IMR-90 (cell line): ENCODE data around the gene GABRR1. TPM values are rescaled to one million over a fixed set of nuclear protein-coding genes. Genes with fewer than 3 reads are reported as not detected.

ENCODE experiments used
- ATAC-seq: fragments of 200-7000 bp; cut with Tn5 transposase; 2 replicates; pipeline ENCODE4 v1.9.1; 2020; ENCODE audit warnings: low read depth, mild to moderate bottlenecking, moderate library complexity
- BruUV-seq: library from RNA; stranded (reverse); fragments of 400-500 nt; replicated peaks from 2 replicates; lab custom pipeline; 2021; lab: Mats Ljungman, UMichigan
- CTCF ChIA-PET: fragments of 300-600 bp; formaldehyde crosslinking; extraction: SDS; loops from one replicate; lab custom pipeline; 2021; ENCODE audit warnings: antibody characterized with exemption; lab: Yijun Ruan, JAX
- POLR2A ChIA-PET: fragments of 300-600 bp; sonication (Branson Sonifier 250); formaldehyde crosslinking; loops from one replicate; lab custom pipeline; 2022; ENCODE audit warnings: antibody characterized with exemption; ENCODE audit not compliant: unreplicated experiment; lab: Charles Lee
- DNase-seq: peaks from one replicate; pipeline ENCODE4 v3.0.0; 2013
- H2AFZ ChIP-seq: replicated peaks from 2 replicates; pipeline ENCODE3; 2013; ENCODE audit warnings: low read length, mild to moderate bottlenecking; ENCODE audit not compliant: poor library complexity
- H2AK5ac ChIP-seq: 2 replicates; pipeline ENCODE4 v1.6.1; 2013; ENCODE audit warnings: low read depth, low read length, inconsistent platforms
- H2AK9ac ChIP-seq: replicated peaks from 2 replicates; pipeline ENCODE3; 2013; ENCODE audit warnings: mild to moderate bottlenecking, low read depth, low read length, moderate library complexity; ENCODE audit not compliant: poor library complexity
- H2BK120ac ChIP-seq: 2 replicates; pipeline ENCODE4 v1.6.1; 2013; ENCODE audit warnings: low read depth, low read length, inconsistent platforms
- H2BK15ac ChIP-seq: 3 replicates; pipeline ENCODE4 v1.6.1; 2013; ENCODE audit warnings: low read depth, low read length, inconsistent platforms
- H2BK20ac ChIP-seq: 2 replicates; pipeline ENCODE4 v1.6.1; 2013; ENCODE audit warnings: low read depth, mild to moderate bottlenecking, inconsistent platforms, low read length, moderate library complexity
- H2BK5ac ChIP-seq: 2 replicates; pipeline ENCODE4 v1.6.1; 2013; ENCODE audit warnings: mild to moderate bottlenecking, low read depth, low read length, inconsistent platforms; ENCODE audit not compliant: poor library complexity, severe bottlenecking
- H3K14ac ChIP-seq: replicated peaks from 2 replicates; pipeline ENCODE4 v1.6.1; 2013; ENCODE audit warnings: low read depth, low read length, inconsistent platforms
- H3K18ac ChIP-seq: 2 replicates; pipeline ENCODE4 v1.6.1; 2013; ENCODE audit warnings: low read depth, low read length, control low read depth
- H3K23ac ChIP-seq: 2 replicates; pipeline ENCODE4 v1.6.1; 2013; ENCODE audit warnings: low read depth, low read length, inconsistent platforms
- H3K27ac ChIP-seq: 2 replicates; pipeline ENCODE4 v1.5.1; 2013; ENCODE audit warnings: mild to moderate bottlenecking, control low read depth, low read length; ENCODE audit not compliant: insufficient read depth
- H3K27me3 ChIP-seq: 2 replicates; pipeline ENCODE4 v1.6.1; 2013; ENCODE audit warnings: low read length; ENCODE audit not compliant: control insufficient read depth, insufficient read depth
- H3K36me3 ChIP-seq: 2 replicates; pipeline ENCODE4 v1.6.1; 2013; ENCODE audit warnings: low read length, mixed read lengths; ENCODE audit not compliant: control insufficient read depth, insufficient read depth
- H3K4ac ChIP-seq: 2 replicates; pipeline ENCODE4 v1.6.1; 2013; ENCODE audit warnings: low read depth, low read length, inconsistent platforms
- H3K4me1 ChIP-seq: 2 replicates; pipeline ENCODE4 v1.6.1; 2013; ENCODE audit warnings: low read length, mixed read lengths; ENCODE audit not compliant: control insufficient read depth, insufficient read depth
- H3K4me2 ChIP-seq: 2 replicates; pipeline ENCODE4 v1.6.1; 2013; ENCODE audit warnings: low read depth, mild to moderate bottlenecking, control low read depth, low read length, moderate library complexity
- H3K4me3 ChIP-seq: 2 replicates; pipeline ENCODE4 v1.5.1; 2013; ENCODE audit warnings: low read depth, mild to moderate bottlenecking, control low read depth, low read length, moderate library complexity; ENCODE audit not compliant: insufficient read depth
- H3K56ac ChIP-seq: 2 replicates; pipeline ENCODE4 v1.6.1; 2013; ENCODE audit warnings: low read length, inconsistent platforms; ENCODE audit not compliant: insufficient read depth; ENCODE audit errors: extremely low read depth
- H3K79me1 ChIP-seq, 2 experiments: 2 replicates each; pipeline ENCODE4 v1.6.1; 2013; ENCODE audit warnings: low read length in 2 of 2, inconsistent platforms in 1 of 2, low read depth in 1 of 2
- H3K9ac ChIP-seq: 2 replicates; pipeline ENCODE4 v1.6.1; 2013; ENCODE audit warnings: low read depth, low read length, control low read depth
- H3K9me1 ChIP-seq: 2 replicates; pipeline ENCODE4 v1.6.1; 2013; ENCODE audit warnings: low read length, inconsistent platforms; ENCODE audit not compliant: insufficient read depth
- H3K9me3 ChIP-seq: 2 replicates; pipeline ENCODE4 v1.6.1; 2013; ENCODE audit warnings: low read length; ENCODE audit not compliant: control insufficient read depth, insufficient read depth
- H4K20me1 ChIP-seq: 2 replicates; pipeline ENCODE4 v1.6.1; 2013; ENCODE audit warnings: low read length, inconsistent platforms; ENCODE audit not compliant: insufficient read depth
- H4K5ac ChIP-seq: 2 replicates; pipeline ENCODE4 v1.6.1; 2013; ENCODE audit warnings: mild to moderate bottlenecking, low read depth, low read length, control low read depth
- H4K8ac ChIP-seq, 2 experiments: 2 replicates each; pipeline ENCODE4 v1.6.1; 2013; ENCODE audit warnings: low read depth in 2 of 2, low read length in 2 of 2, control low read depth in 1 of 2, inconsistent platforms in 1 of 2
- H4K91ac ChIP-seq: 2 replicates; pipeline ENCODE4 v1.6.1; 2013; ENCODE audit warnings: low read depth, low read length, inconsistent platforms; ENCODE audit not compliant: insufficient read depth
- CTCF ChIP-seq: conservative IDR thresholded peaks from 2 replicates; pipeline ENCODE4 v1.5.1; 2012; ENCODE audit warnings: mild to moderate bottlenecking, low read depth, low read length, improper control_type of control experiment
- RAD21 ChIP-seq: IDR thresholded peaks from 2 replicates; pipeline ENCODE4 v1.6.1; 2012; ENCODE audit warnings: low read length, improper control_type of control experiment
- USF2 ChIP-seq: fragments of 150-350 bp; IDR thresholded peaks from 2 replicates; pipeline ENCODE4 v1.6.1; 2017; ENCODE audit warnings: mild to moderate bottlenecking, antibody characterized with exemption, low read length, low read depth
- WGBS, 2 experiments: methylation state at CpG; one replicate each; pipeline versions ENCODE4 v1.1.5 to v1.1.7; 2013; ENCODE audit warnings: missing lambda C conversion rate in 2 of 2; ENCODE audit not compliant: insufficient read length in 1 of 2; ENCODE audit errors: extremely low coverage in 2 of 2; 5-methylcytosine and 5-hydroxymethylcytosine counted together
- dilution Hi-C: fragments of 300-500 bp; cut with HindIII; formaldehyde crosslinking; loops from one replicate; pipeline ENCODE4 v1.14.3; 2018; ENCODE audit warnings: low sequenced_read_pairs; ENCODE audit not compliant: unreplicated experiment
- in situ Hi-C: fragments of 300-500 bp; cut with MboI; formaldehyde crosslinking; loops from 3 replicates; pipeline ENCODE4 v1.14.3; 2019; ENCODE audit warnings: low sequenced_read_pairs, inconsistent platforms, mixed read lengths
- intact Hi-C: fragments of 100-400 bp; cut with micrococcal nuclease; formaldehyde crosslinking; loops from 2 replicates; pipeline ENCODE4 v1.10.0; 2022
- polyA plus RNA-seq, 3 experiments: library from polyadenylated mRNA; depleted of rRNA; stranded (reverse); fragments of >200 nt; gene quantifications; 2 replicates each; pipeline ENCODE4 v1.2.3, GENCODE V29; 2012; ENCODE audit warnings: low replicate concordance in 1 of 3
- total RNA-seq: library from RNA; depleted of rRNA; stranded (reverse); fragments of >200 nt; gene quantifications from 2 replicates; pipeline ENCODE4 v1.2.3, GENCODE V29; 2012

The GABRR1 gene
- total and polyA plus RNA-seq, 2 of the 4 experiments (the other 2 are of a cell fraction): not detected

GRCh38 chr6:89239338-89239737 is 22.2 kb upstream of the GABRR1 start:
- Histone ChIP-seq H3K36me3 (no peaks in the 10 kb centered on the region), H3K79me1 (no peaks in the 10 kb centered on the region), H2BK20ac (no peak overlapping the region), H2AK9ac (no peak overlapping the region), H2AK5ac (no peak overlapping the region), H3K4me3 (no peak overlapping the region), H3K27ac (no peak overlapping the region), H3K4ac (no peak overlapping the region), H4K20me1 (no peaks in the 10 kb centered on the region), H4K8ac (no peak overlapping the region), H3K4me1 (no peaks in the 10 kb centered on the region), H2BK120ac (no peak overlapping the region), H2BK5ac (no peak overlapping the region), H2BK15ac (no peak overlapping the region), H3K27me3 (peaks cover 10% of the 10 kb centered on the region), H3K23ac (no peak overlapping the region), H3K14ac (no peak overlapping the region), H4K5ac (no peak overlapping the region), H3K9ac (no peak overlapping the region), H3K4me2 (no peak overlapping the region), H3K56ac (no peak overlapping the region), H4K91ac (no peak overlapping the region), H3K18ac (no peak overlapping the region), H3K9me3 (no peaks in the 10 kb centered on the region), H2AFZ (no peak overlapping the region), H3K9me1 (no peaks in the 10 kb centered on the region)
- ChIA-PET CTCF (interaction anchor here (0.6 kb wide), 2 partner anchors 69 to 1898 kb away, joined by 4 to 6 read pairs; no protein-coding TSS in a partner anchor), POLR2A (no interaction called here)
- BruUV-seq: no TSS peak
- in situ Hi-C loops: no loop called here
- ATAC-seq (no peak), DNase-seq (no peak)
- TF ChIP-seq USF2 (no peak), CTCF (peak; percentile 21; the same call in 1 of the 2 replicates), RAD21 (no peak)
- 73% methylated on average over 3 of the region's 3 CpGs; no CpG with 5 or more reads in 1 of the 2 experiments for WGBS, 2 experiments
- dilution Hi-C loops: no loop called here
- intact Hi-C loops: no loop called here
